ENCODE data around the gene FLOT1. TPM values are rescaled to one million over a fixed set of nuclear protein-coding genes. Genes with fewer than 3 reads are reported as not detected.
A peak's percentile ranks its signal among the peaks of the same experiment; 100 is the strongest.

Gene FLOT1
- total and polyA plus RNA-seq, 8 donors: 115 to 206 (median 124) TPM

GRCh38 chr6:30763618-30764489 is 21.4 kb upstream of the FLOT1 start:
- ATAC-seq: peak; percentile 72
- Histone ChIP-seq H3K9me3 (no peaks in the 10 kb centered on the region), H3K27ac (no peak overlapping the region), H3K27me3 (no peaks in the 10 kb centered on the region), H3K36me3 (no peaks in the 10 kb centered on the region), H3K4me3 (no peak overlapping the region), H3K4me1 (peaks cover 7 to 54% of the 10 kb centered on the region in 2 donors)
- TF ChIP-seq CTCF (IDR thresholded peaks at IDR 0.05): no peak
- intact Hi-C loops (cut with DNase I): no loop called here
- DNase-seq: no peak

GRCh38 chr6:30763155-30763617 is 20.7 kb upstream of the FLOT1 start:
- no peak for TF ChIP-seq CTCF (IDR thresholded peaks at IDR 0.05)
- DNase-seq (no peak), ATAC-seq (no peak)
- no peak overlapping the region for H3K4me3 ChIP-seq
- intact Hi-C loops (cut with DNase I): no loop called here
- H3K36me3 ChIP-seq: no peaks in the 10 kb centered on the region
- H3K9me3 ChIP-seq: no peaks in the 10 kb centered on the region
- H3K27ac ChIP-seq: no peak overlapping the region
- H3K4me1 ChIP-seq: peaks cover 7 to 54% of the 10 kb centered on the region in 2 donors
- H3K27me3 ChIP-seq: no peaks in the 10 kb centered on the region

- no peak for ATAC-seq
Observed at GRCh38 chr6:30761791-30762429, 19.4 kb upstream of the FLOT1 start.

GRCh38 chr6:30760549-30760948 is 18.1 kb upstream of the FLOT1 start:
- no peak overlapping the region for H3K4me3 ChIP-seq
- H3K4me1 ChIP-seq: peaks cover 11 to 61% of the 10 kb centered on the region in 2 donors
- no peaks in the 10 kb centered on the region for H3K9me3 ChIP-seq
- H3K27ac ChIP-seq: no peak overlapping the region
- DNase-seq (no peak), ATAC-seq (no peak)
- intact Hi-C loops (cut with DNase I): no loop called here
- no peaks in the 10 kb centered on the region for H3K27me3 ChIP-seq
- TF ChIP-seq CTCF (IDR thresholded peaks at IDR 0.05): no peak
- H3K36me3 ChIP-seq: no peaks in the 10 kb centered on the region

More at GRCh38 chr6:30761791-30762429, 19.4 kb upstream of the FLOT1 start:
- Histone ChIP-seq H3K27me3 (no peaks in the 10 kb centered on the region), H3K4me3 (no peak overlapping the region), H3K36me3 (no peaks in the 10 kb centered on the region), H3K27ac (no peak overlapping the region), H3K9me3 (no peaks in the 10 kb centered on the region), H3K4me1 (peaks cover 7 to 58% of the 10 kb centered on the region in 2 donors)
- TF ChIP-seq CTCF (IDR thresholded peaks at IDR 0.05): no peak
- intact Hi-C loops (cut with DNase I): no loop called here
- no peak for DNase-seq

GRCh38 chr6:30759575-30760239 is 17.2 kb upstream of the FLOT1 start:
- Histone ChIP-seq H3K27ac (peak overlapping the region; percentile 37 to 82), H3K4me3 (no peak overlapping the region), H3K36me3 (no peaks in the 10 kb centered on the region), H3K4me1 (peaks cover 11 to 68% of the 10 kb centered on the region in 2 donors), H3K27me3 (no peaks in the 10 kb centered on the region), H3K9me3 (no peaks in the 10 kb centered on the region)
- DNase-seq (no peak), ATAC-seq (peak; percentile 46)
- no peak for TF ChIP-seq CTCF (IDR thresholded peaks at IDR 0.05)
- intact Hi-C loops (cut with DNase I): no loop called here
